Measurements from ENCODE around the gene KRTAP10-11.

Gene KRTAP10-11

GRCh38 chr21:44650265-44650972 is 4.2 kb downstream of the KRTAP10-11 start:
- Histone ChIP-seq H3K36me3 (ENCODE audit: insufficient read depth, low read length) (no peaks in the 10 kb centered on the region; the same call in 1 of the 2 replicates), H3K4me3 (ENCODE audit: low read depth, low read length, poor library complexity, severe bottlenecking) (no peak overlapping the region), H4K20me1 (ENCODE audit: insufficient read depth, low read length) (no peaks in the 10 kb centered on the region), H3K4me1 (ENCODE audit: insufficient read depth, low read length, severe bottlenecking) (no peaks in the 10 kb centered on the region), H3K79me2 (ENCODE audit: insufficient read depth, low read length) (no peaks in the 10 kb centered on the region), H3K9me3 (ENCODE audit: low read length) (no peaks in the 10 kb centered on the region), H3K4me2 (ENCODE audit: low read length) (no peak overlapping the region), H3K9me2 (ENCODE audit: low read depth, low read length) (no peaks in the 10 kb centered on the region), H3F3A (ENCODE audit: insufficient read depth, low read length) (no peaks in the 10 kb centered on the region), H3K27me3 (ENCODE audit: insufficient read depth, low read length) (no peaks in the 10 kb centered on the region), H3K27ac (ENCODE audit: low read depth, low read length, poor library complexity, severe bottlenecking) (no peak overlapping the region), H2AFZ (ENCODE audit: low read length) (no peak overlapping the region), H3K9ac (ENCODE audit: low read length) (no peak overlapping the region)
- TF ChIP-seq CTCF (IDR thresholded peaks at IDR 0.05; ENCODE audit: low read length) (no peak), EZH2 (IDR thresholded peaks at IDR 0.05; ENCODE audit: borderline replicate concordance, low read length) (no peak)

GRCh38 chr21:44650973-44651675 is 4.9 kb downstream of the KRTAP10-11 start:
- H3K79me2 ChIP-seq (ENCODE audit: insufficient read depth, low read length), result no peaks in the 10 kb centered on the region
- no peaks in the 10 kb centered on the region; the same call in 1 of the 2 replicates for H3K27me3 ChIP-seq (ENCODE audit: insufficient read depth, low read length)
- no peaks in the 10 kb centered on the region for H3K4me1 ChIP-seq (ENCODE audit: insufficient read depth, low read length, severe bottlenecking)
- H3F3A ChIP-seq (ENCODE audit: insufficient read depth, low read length), result no peaks in the 10 kb centered on the region
- no peaks in the 10 kb centered on the region for H3K9me2 ChIP-seq (ENCODE audit: low read depth, low read length)
- H2AFZ ChIP-seq (ENCODE audit: low read length), result no peak overlapping the region
- H3K9ac ChIP-seq (ENCODE audit: low read length), result no peak overlapping the region
- H3K9me3 ChIP-seq (ENCODE audit: low read length), result 0 out of 2 replicates have a peak, but pooled peaks cover under 1% of the 10 kb centered on the region
- H4K20me1 ChIP-seq (ENCODE audit: insufficient read depth, low read length), result no peaks in the 10 kb centered on the region
- TF ChIP-seq EZH2 (IDR thresholded peaks at IDR 0.05; ENCODE audit: borderline replicate concordance, low read length), result no peak
- no peak for TF ChIP-seq CTCF (IDR thresholded peaks at IDR 0.05; ENCODE audit: low read length)
- no peak overlapping the region for H3K4me3 ChIP-seq (ENCODE audit: low read depth, low read length, poor library complexity, severe bottlenecking)
- no peak overlapping the region for H3K4me2 ChIP-seq (ENCODE audit: low read length)
- no peak overlapping the region for H3K27ac ChIP-seq (ENCODE audit: low read depth, low read length, poor library complexity, severe bottlenecking)
- no peaks in the 10 kb centered on the region; the same call in 1 of the 2 replicates for H3K36me3 ChIP-seq (ENCODE audit: insufficient read depth, low read length)

GRCh38 chr21:44653123-44653522 is 6.9 kb downstream of the KRTAP10-11 start:
- no peak overlapping the region for H3K27ac ChIP-seq (ENCODE audit: low read depth, low read length, poor library complexity, severe bottlenecking)
- TF ChIP-seq EZH2 (IDR thresholded peaks at IDR 0.05; ENCODE audit: borderline replicate concordance, low read length) (no peak), CTCF (IDR thresholded peaks at IDR 0.05; ENCODE audit: low read length) (no peak)
- H3K9ac ChIP-seq (ENCODE audit: low read length), result no peak overlapping the region
- H4K20me1 ChIP-seq (ENCODE audit: insufficient read depth, low read length), result no peaks in the 10 kb centered on the region
- H3F3A ChIP-seq (ENCODE audit: insufficient read depth, low read length), result no peaks in the 10 kb centered on the region
- H2AFZ ChIP-seq (ENCODE audit: low read length), result no peak overlapping the region
- peaks cover 12% of the 10 kb centered on the region; the same call in 1 of the 2 replicates for H3K27me3 ChIP-seq (ENCODE audit: insufficient read depth, low read length)
- no peak overlapping the region for H3K4me2 ChIP-seq (ENCODE audit: low read length)
- H3K4me1 ChIP-seq (ENCODE audit: insufficient read depth, low read length, severe bottlenecking), result no peaks in the 10 kb centered on the region
- H3K4me3 ChIP-seq (ENCODE audit: low read depth, low read length, poor library complexity, severe bottlenecking), result no peak overlapping the region
- H3K79me2 ChIP-seq (ENCODE audit: insufficient read depth, low read length), result no peaks in the 10 kb centered on the region
- no peaks in the 10 kb centered on the region; the same call in 1 of the 2 replicates for H3K36me3 ChIP-seq (ENCODE audit: insufficient read depth, low read length)
- no peaks in the 10 kb centered on the region for H3K9me2 ChIP-seq (ENCODE audit: low read depth, low read length)
- H3K9me3 ChIP-seq (ENCODE audit: low read length), result 0 out of 2 replicates have a peak, but pooled peaks cover 2% of the 10 kb centered on the region

Data from OCI-LY1 (cell line).